ENCODE results near the gene APOO.
A peak's percentile ranks its signal among the peaks of the same experiment; 100 is the strongest.

Gene APOO

DNA sequence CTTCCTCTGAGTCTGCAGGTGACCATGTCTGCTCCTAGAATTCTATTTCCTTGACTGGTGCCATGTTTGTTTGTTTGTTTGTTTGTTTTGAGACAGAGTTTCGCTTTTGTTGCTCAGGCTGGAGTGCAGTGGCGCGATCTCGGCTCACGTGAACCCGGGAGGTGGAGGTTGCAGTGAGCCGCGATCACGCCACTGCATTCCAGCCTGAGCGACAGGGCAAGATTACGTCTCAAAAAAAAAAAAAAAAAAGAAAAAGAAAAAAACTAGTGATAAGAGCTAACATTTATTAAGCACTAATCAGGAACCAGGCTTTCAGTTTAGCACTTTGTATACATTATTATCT lies 117.6 kb downstream of the APOO start:
- Histone ChIP-seq H3K9ac (ENCODE audit: low read length) (no peak overlapping the region), H3K27ac (ENCODE audit: low read depth, low read length) (no peak overlapping the region), H3K36me3 (ENCODE audit: insufficient read depth, low read length) (no peaks in the 10 kb centered on the region), H3K4me1 (ENCODE audit: insufficient read depth, low read length) (no peaks in the 10 kb centered on the region), H3K27me3 (ENCODE audit: control insufficient read depth in 1 of 2, insufficient read depth in 2 of 2, low read length in 2 of 2) (no peaks in the 10 kb centered on the region), H3K9me3 (ENCODE audit: low read length) (no peaks in the 10 kb centered on the region), H3K4me3 (ENCODE audit: low read depth in 1 of 2, low read length in 2 of 2) (no peak overlapping the region)

DNA sequence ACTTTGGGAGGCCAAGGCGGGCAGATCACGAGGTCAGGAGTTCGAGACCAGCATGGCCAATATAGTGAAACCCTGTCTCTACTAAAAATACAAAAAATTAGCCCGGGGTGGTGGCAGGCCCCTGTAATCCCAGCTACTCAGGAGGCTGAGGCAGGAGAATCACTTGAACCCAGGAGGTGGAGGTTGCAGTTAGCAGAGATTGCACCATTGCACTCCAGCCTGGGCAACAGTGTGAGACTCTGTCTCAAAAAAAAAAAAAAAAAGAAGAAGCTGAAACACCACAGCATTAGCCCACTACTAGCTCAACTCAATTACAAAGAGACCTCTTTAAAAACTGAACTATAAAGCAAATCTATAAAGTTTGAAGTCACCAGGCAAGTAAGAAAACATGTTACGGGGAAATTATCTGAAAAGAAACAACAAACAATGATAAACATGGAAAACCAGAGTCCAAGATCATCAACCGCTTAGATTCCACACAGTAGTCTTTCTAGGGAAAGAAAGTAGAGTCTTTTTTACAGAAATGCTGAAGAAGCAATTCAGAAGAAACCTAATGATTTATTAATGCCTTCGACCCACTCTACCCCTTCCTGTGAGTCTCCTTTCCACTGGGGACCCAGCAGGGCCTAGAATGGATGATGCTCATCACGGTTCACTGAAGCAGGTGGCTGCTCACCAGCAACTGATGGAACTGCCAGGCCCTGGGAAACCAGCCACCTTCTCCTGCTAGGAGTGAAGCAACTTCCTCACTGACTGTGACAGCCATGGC lies 118.2 kb downstream of the APOO start:
- Histone ChIP-seq H3K4me3 (ENCODE audit: low read depth in 1 of 2, low read length in 2 of 2) (no peak overlapping the region), H3K27me3 (ENCODE audit: control insufficient read depth in 1 of 2, insufficient read depth in 2 of 2, low read length in 2 of 2) (no peaks in the 10 kb centered on the region), H3K9me3 (ENCODE audit: low read length) (no peaks in the 10 kb centered on the region), H3K4me1 (ENCODE audit: insufficient read depth, low read length) (no peaks in the 10 kb centered on the region), H3K36me3 (ENCODE audit: insufficient read depth, low read length) (no peaks in the 10 kb centered on the region), H3K27ac (ENCODE audit: low read depth, low read length) (no peak overlapping the region), H3K9ac (ENCODE audit: low read length) (no peak overlapping the region)

GRCh38 chrX:23788946-23789345 lies 118.8 kb downstream of the APOO start:
- Histone ChIP-seq H3K9me3 (ENCODE audit: low read length) (no peaks in the 10 kb centered on the region), H3K27ac (ENCODE audit: low read depth, low read length) (no peak overlapping the region), H3K4me1 (ENCODE audit: insufficient read depth, low read length) (no peaks in the 10 kb centered on the region), H3K4me3 (ENCODE audit: low read depth in 1 of 2, low read length in 2 of 2) (no peak overlapping the region), H3K9ac (ENCODE audit: low read length) (no peak overlapping the region), H3K27me3 (ENCODE audit: control insufficient read depth in 1 of 2, insufficient read depth in 2 of 2, low read length in 2 of 2) (no peaks in the 10 kb centered on the region), H3K36me3 (ENCODE audit: insufficient read depth, low read length) (no peaks in the 10 kb centered on the region)

DNA sequence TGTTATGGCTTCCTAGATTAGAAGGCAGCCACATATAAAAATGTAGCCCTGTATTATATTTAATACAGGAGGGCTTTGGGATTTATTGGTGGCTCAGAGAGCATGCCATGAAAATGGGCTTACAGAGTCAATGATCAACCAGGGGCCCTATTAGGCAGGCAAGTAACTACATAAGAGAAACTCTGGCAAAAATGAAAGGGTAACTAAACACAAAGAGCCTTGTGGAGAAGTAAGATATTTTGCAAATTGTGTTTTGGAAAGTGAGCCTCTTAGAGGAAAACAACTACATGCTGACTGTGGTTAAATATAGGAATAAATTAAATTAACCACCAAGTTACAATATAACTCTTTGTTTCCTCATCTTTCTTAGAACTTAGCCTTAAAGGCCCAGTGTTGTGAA lies 119.2 kb downstream of the APOO start:
- Histone ChIP-seq H3K27ac (ENCODE audit: low read depth, low read length) (no peak overlapping the region), H3K9ac (ENCODE audit: low read length) (no peak overlapping the region), H3K4me3 (ENCODE audit: low read depth in 1 of 2, low read length in 2 of 2) (no peak overlapping the region), H3K36me3 (ENCODE audit: insufficient read depth, low read length) (no peaks in the 10 kb centered on the region), H3K4me1 (ENCODE audit: insufficient read depth, low read length) (no peaks in the 10 kb centered on the region), H3K9me3 (ENCODE audit: low read length) (no peaks in the 10 kb centered on the region), H3K27me3 (ENCODE audit: control insufficient read depth in 1 of 2, insufficient read depth in 2 of 2, low read length in 2 of 2) (no peaks in the 10 kb centered on the region)

GRCh38 chrX:23787745-23788118 lies 120.0 kb downstream of the APOO start:
- H3K27me3 ChIP-seq (ENCODE audit: control insufficient read depth in 1 of 2, insufficient read depth in 2 of 2, low read length in 2 of 2), result no peaks in the 10 kb centered on the region
- no peaks in the 10 kb centered on the region for H3K4me1 ChIP-seq (ENCODE audit: insufficient read depth, low read length)
- H3K4me3 ChIP-seq (ENCODE audit: low read depth in 1 of 2, low read length in 2 of 2), result no peak overlapping the region
- no peaks in the 10 kb centered on the region for H3K9me3 ChIP-seq (ENCODE audit: low read length)
- H3K27ac ChIP-seq (ENCODE audit: low read depth, low read length), result no peak overlapping the region
- no peak overlapping the region for H3K9ac ChIP-seq (ENCODE audit: low read length)
- no peaks in the 10 kb centered on the region for H3K36me3 ChIP-seq (ENCODE audit: insufficient read depth, low read length)

DNA sequence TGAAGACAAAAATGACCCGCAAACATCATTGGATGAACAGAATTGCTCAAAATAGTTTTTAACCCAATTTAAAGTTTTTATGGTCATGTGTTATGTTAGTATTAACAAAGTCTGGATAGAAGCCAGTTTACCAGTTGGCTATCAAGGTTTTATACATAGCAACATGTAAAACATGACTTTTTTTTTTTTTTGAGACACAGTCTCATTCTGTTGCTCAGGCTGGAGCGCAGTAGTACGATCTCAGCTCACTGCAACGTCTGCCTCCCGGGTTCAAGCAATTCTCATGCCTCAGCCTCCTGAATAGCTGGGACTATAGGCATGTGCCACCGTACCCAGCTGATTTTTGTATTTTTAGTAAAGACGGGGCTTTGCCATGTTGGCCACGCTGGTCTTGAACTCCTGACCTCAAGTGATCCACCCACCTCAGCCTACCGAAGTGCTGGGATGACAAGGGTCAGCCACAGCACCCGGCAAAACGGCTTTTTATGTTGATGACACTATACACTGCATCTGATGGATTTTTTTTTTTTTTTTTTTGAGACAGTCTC lies 121.4 kb downstream of the APOO start:
- H3K27me3 ChIP-seq (ENCODE audit: control insufficient read depth in 1 of 2, insufficient read depth in 2 of 2, low read length in 2 of 2), result no peaks in the 10 kb centered on the region
- H3K4me3 ChIP-seq (ENCODE audit: low read depth in 1 of 2, low read length in 2 of 2), result no peak overlapping the region
- H3K4me1 ChIP-seq (ENCODE audit: insufficient read depth, low read length), result no peaks in the 10 kb centered on the region
- no peaks in the 10 kb centered on the region for H3K36me3 ChIP-seq (ENCODE audit: insufficient read depth, low read length)
- H3K9ac ChIP-seq (ENCODE audit: low read length), result no peak overlapping the region
- H3K9me3 ChIP-seq (ENCODE audit: low read length), result no peaks in the 10 kb centered on the region
- no peak overlapping the region for H3K27ac ChIP-seq (ENCODE audit: low read depth, low read length)

DNA sequence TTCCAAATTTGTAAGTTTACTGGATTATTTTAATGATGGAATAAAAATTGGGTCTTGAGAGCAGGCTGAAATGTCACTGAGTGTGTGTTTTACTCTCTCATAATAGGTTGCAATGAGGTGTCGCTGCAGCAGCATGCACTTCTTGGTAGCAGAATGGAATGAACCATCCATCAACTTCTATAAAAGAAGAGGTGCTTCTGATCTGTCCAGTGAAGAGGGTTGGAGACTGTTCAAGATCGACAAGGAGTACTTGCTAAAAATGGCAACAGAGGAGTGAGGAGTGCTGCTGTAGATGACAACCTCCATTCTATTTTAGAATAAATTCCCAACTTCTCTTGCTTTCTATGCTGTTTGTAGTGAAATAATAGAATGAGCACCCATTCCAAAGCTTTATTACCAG lies 122.2 kb downstream of the APOO start:
- Histone ChIP-seq H3K4me1 (ENCODE audit: insufficient read depth, low read length) (no peaks in the 10 kb centered on the region), H3K4me3 (ENCODE audit: low read depth in 1 of 2, low read length in 2 of 2) (peak overlapping the region in 1 of 2 donors; percentile 4), H3K27me3 (ENCODE audit: control insufficient read depth in 1 of 2, insufficient read depth in 2 of 2, low read length in 2 of 2) (no peaks in the 10 kb centered on the region), H3K9ac (ENCODE audit: low read length) (no peak overlapping the region), H3K9me3 (ENCODE audit: low read length) (no peaks in the 10 kb centered on the region), H3K36me3 (ENCODE audit: insufficient read depth, low read length) (no peaks in the 10 kb centered on the region), H3K27ac (ENCODE audit: low read depth, low read length) (no peak overlapping the region)

- Histone ChIP-seq H3K27me3 (ENCODE audit: control insufficient read depth in 1 of 2, insufficient read depth in 2 of 2, low read length in 2 of 2) (no peaks in the 10 kb centered on the region), H3K4me1 (ENCODE audit: insufficient read depth, low read length) (no peaks in the 10 kb centered on the region), H3K9ac (ENCODE audit: low read length) (peak overlapping the region; percentile 59), H3K4me3 (ENCODE audit: low read depth in 1 of 2, low read length in 2 of 2) (peak overlapping the region; percentile 59 to 71), H3K9me3 (ENCODE audit: low read length) (no peaks in the 10 kb centered on the region), H3K36me3 (ENCODE audit: insufficient read depth, low read length) (no peaks in the 10 kb centered on the region), H3K27ac (ENCODE audit: low read depth, low read length) (peak overlapping the region; percentile 50)
Observed at GRCh38 chrX:23784470-23785331, 123.0 kb downstream of the APOO start.

DNA sequence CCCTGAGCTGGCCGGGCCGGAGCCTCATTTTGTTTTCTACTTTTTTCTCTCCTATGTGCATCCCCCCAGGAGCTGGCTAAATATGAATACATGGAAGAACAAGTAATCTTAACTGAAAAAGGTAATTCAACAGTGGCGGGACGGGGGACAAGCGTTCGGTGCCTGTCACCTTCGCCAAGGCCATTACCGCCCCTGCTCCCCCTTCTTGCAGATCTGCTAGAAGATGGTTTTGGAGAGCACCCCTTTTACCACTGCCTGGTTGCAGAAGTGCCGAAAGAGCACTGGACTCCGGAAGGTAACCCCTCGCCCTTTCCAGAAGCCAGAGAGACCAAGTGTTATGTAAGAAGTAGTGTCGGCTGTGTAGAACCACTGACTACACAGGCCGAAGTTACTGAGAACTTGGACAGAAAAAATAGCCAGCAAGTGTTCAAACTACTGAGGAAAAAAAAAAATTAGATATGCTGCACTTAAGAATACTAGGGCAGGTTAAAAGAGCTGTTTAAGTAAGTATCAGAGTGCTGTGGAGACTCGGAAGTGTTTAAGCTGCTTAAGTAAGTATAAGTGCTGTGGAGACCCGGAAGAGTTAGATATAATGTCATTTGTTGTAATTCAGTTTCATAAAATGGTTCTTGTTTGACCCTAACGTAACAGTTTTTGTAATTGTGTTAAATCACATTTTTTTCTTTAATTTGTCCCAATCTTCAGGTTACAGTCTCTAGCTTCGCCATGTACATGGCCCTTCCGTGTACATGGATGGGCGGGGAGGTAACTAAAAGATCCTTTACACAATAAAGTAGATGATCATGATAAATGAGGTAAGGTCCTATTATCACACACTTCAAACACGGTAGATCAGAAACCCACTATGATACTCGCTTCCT lies 123.9 kb downstream of the APOO start:
- H3K27me3 ChIP-seq (ENCODE audit: control insufficient read depth in 1 of 2, insufficient read depth in 2 of 2, low read length in 2 of 2), result no peaks in the 10 kb centered on the region
- H3K27ac ChIP-seq (ENCODE audit: low read depth, low read length), result peak overlapping the region; percentile 50
- H3K4me3 ChIP-seq (ENCODE audit: low read depth in 1 of 2, low read length in 2 of 2), result peak overlapping the region; percentile 59 to 71
- H3K4me1 ChIP-seq (ENCODE audit: insufficient read depth, low read length), result no peaks in the 10 kb centered on the region
- H3K9me3 ChIP-seq (ENCODE audit: low read length), result no peaks in the 10 kb centered on the region
- H3K36me3 ChIP-seq (ENCODE audit: insufficient read depth, low read length), result no peaks in the 10 kb centered on the region
- peak overlapping the region; percentile 59 for H3K9ac ChIP-seq (ENCODE audit: low read length)
